Astrocyte of the cerebellum (primary cell): Measurements from ENCODE around the gene UACA.

Source experiments
- DNase-seq: peaks from one replicate; pipeline ENCODE4 v3.0.0-alpha.2; 2011; ENCODE audit warnings: low read depth
- H3K4me3 ChIP-seq: 2 replicates; pipeline ENCODE4 v1.5.1; 2011; ENCODE audit warnings: mild to moderate bottlenecking, low read depth, low read length, moderate library complexity
- in situ Hi-C: cut with HindIII; loops from 2 replicates; pipeline ENCODE4 v1.10.0; 2017; ENCODE audit warnings: low sequenced_read_pairs
- TF ChIP-seq, protein P1 (sequence below): IDR thresholded peaks from 2 replicates; pipeline ENCODE4 v1.5.1; 2012; ENCODE audit warnings: low read length, low read depth, moderate library complexity, mild to moderate bottlenecking; ENCODE audit errors: missing control alignments

UACA gene

DNA sequence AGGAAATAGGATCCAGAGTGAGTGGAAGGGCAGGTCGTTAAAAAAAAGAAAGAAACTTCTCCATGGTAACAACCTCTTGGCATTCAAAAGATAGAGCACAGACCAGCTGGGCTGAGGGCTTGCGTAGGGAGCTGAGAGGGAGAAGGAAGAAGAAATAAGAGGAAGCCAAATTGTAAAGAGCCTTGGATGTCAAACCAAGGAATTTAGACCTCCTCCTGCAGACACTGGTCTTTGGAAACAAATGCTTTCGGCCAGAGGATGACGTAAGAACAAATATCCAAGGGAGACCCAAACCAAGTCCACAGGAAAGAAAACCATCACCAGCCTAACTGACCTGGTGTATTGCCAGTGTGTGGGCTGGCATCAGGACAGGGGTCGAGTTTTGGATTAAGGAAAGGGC is 155.2 kb downstream of the UACA start:
- TF ChIP-seq, protein P1, sequence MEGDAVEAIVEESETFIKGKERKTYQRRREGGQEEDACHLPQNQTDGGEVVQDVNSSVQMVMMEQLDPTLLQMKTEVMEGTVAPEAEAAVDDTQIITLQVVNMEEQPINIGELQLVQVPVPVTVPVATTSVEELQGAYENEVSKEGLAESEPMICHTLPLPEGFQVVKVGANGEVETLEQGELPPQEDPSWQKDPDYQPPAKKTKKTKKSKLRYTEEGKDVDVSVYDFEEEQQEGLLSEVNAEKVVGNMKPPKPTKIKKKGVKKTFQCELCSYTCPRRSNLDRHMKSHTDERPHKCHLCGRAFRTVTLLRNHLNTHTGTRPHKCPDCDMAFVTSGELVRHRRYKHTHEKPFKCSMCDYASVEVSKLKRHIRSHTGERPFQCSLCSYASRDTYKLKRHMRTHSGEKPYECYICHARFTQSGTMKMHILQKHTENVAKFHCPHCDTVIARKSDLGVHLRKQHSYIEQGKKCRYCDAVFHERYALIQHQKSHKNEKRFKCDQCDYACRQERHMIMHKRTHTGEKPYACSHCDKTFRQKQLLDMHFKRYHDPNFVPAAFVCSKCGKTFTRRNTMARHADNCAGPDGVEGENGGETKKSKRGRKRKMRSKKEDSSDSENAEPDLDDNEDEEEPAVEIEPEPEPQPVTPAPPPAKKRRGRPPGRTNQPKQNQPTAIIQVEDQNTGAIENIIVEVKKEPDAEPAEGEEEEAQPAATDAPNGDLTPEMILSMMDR: no peak
- peak; percentile 83 for DNase-seq
- H3K4me3 ChIP-seq: no peak overlapping the region
- in situ Hi-C loops: no loop called here

DNA sequence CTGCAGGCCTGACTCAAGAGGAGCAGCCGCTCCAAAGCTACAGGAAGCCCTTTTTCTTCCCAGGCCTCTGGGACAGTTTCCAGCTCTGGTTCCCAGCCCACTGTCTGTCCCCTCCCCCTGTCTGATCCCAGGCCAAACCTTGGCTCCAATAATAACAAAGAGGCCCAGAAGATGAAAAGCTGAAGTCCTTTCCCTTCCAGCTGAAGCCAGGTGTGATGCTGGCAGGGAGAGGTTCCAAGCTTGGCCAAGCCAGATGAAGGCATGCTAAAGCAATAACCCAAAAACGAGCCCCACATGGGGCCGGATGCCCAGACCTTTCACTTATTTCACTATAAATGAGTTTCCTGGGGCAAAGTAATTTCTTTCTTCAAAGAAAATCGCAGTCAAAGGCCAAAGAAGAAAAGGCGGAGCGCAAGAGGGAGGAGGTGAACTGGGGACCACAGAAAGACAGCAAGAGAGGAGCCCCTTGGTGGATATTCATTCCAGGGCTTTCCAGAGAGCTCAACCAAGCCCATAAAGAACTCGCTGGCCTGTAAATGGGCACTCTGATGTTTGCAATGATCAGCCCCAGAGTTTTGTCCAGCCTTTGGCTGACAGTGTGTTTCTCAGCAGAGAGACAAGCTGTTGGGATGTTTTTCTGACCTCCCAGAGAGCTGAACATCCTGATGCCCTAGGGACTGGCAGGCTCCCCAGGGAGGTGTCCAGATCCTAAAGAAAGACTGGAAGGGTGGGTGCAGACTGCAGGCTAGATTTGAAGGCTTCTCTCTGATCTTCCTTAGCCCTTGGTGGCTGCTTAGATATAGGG is 157.6 kb downstream of the UACA start:
- DNase-seq: peak; percentile 92
- H3K4me3 ChIP-seq: no peak overlapping the region
- TF ChIP-seq, protein P1: no peak
- in situ Hi-C loops: no loop called here

DNA sequence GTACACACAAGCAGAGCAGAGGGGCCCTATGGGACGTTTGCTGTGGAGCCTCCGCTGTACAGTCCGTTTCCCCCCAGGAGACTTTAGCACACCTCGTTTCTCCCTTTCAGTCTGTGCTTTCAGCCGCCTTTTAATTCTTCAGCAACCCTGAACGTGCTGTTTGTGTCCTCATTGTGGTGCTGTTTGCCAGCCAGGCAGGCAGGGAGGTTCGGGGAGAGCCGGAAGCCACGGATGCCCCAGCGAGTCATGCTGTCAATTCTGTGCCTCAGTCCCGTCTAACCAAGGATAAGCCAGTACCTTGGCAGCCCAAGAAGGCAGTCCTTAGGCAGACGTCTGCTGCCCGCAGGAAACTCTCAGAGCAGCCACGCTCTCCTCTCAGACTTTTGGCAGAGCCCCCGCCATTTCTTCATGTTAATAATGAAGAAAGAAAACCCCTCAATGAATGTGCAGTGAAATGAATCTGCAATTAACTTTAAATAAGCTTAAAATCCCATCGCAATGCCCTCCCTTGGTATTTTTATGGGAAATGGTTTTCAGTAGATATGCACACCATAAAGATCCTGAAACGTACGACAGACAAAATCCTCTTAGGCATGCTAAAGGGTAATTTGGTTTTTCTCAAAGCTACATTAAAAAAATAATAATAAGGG is 158.6 kb downstream of the UACA start:
- no peak for DNase-seq
- no peak overlapping the region for H3K4me3 ChIP-seq
- in situ Hi-C loops: no loop called here
- TF ChIP-seq, protein P1: no peak
